Measurements from ENCODE around the gene MPEG1. TPM values are rescaled to one million over a fixed set of nuclear protein-coding genes. Genes with fewer than 3 reads are reported as not detected.

Gene MPEG1
- total RNA-seq = 71.5 TPM
- long read RNA-seq, full-length matches to known transcripts = 17 of 18 reads
- long read RNA-seq, partial matches to known transcripts = 0 of 18 reads
- long read RNA-seq, other reads (novel, unspliced or antisense) = 1 of 18 reads

- DNase-seq (ENCODE audit: low spot score) = no peak
Observed at GRCh38 chr11:59212744-59213631, at the start of gene MPEG1. Gene MPEG1 (minus strand): TSS chr11:59212927. CDS start chr11:59212865, 62 bp downstream.

- no peak for DNase-seq (ENCODE audit: low spot score)
Observed at GRCh38 chr11:59262177-59262818, 49.6 kb upstream of the MPEG1 start.

- DNase-seq (ENCODE audit: low spot score) = no peak
Observed at GRCh38 chr11:59261150-59261549, 48.4 kb upstream of the MPEG1 start.

DNA sequence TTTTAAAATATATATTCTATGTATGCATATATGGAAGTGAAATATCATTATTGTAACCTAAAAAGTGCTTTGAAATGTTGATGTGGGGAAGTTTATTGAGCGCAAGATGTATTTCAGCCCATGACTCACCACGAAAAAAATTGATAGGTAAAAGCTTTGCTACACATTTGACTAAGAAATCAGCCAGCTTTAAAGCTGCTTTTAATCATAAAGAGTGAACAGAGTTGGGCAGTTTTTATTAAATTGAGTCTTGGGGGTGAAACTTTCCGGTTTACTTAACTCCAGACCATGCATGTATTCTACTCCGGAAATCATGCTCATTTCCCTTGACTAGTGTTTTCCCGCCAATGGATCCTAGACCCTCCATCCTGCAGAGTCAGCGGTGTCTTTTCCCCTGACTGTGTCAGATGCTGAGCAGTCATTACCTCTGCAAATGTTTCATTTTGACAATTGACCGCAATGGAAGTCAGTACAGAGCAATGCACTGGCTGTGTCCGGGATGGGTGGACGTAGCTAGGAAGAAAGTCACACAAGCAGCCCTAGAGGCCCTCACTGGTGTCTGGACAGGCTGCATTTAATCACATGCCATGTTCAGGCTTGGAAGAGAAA, 47.2 kb upstream of the MPEG1 start:
- no peak for DNase-seq (ENCODE audit: low spot score)

GRCh38 chr11:59259047-59259446, 46.3 kb upstream of the MPEG1 start:
- DNase-seq (ENCODE audit: low spot score) = no peak

- DNase-seq (ENCODE audit: low spot score) = no peak
Observed at GRCh38 chr11:59255281-59255680, 42.6 kb upstream of the MPEG1 start.

- DNase-seq (ENCODE audit: low spot score) = no peak
Observed at GRCh38 chr11:59254286-59254685, 41.6 kb upstream of the MPEG1 start.

DNA sequence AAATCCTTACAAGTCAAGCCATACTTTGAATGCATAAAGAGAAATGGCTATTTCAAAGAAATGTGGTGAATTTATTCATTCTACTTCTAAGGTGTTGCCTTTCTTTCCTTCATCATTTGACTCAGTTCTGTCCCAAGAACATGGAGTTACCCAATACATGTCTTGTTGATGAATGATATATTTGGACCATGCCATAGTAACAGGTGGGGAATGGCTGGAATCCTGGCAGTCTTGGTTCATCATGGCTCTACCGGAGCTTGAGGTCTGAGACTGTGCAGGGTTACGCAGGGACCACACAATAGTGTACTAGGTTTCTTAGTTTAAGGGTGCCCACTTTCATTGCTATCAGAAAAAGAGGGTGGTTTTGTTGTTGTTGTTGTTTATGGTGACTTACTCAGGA, 40.3 kb upstream of the MPEG1 start:
- DNase-seq (ENCODE audit: low spot score) = no peak

GRCh38 chr11:59249535-59249934, 36.8 kb upstream of the MPEG1 start:
- no peak for DNase-seq (ENCODE audit: low spot score)

GRCh38 chr11:59247531-59248227, 35.0 kb upstream of the MPEG1 start:
- no peak for DNase-seq (ENCODE audit: low spot score)

DNA sequence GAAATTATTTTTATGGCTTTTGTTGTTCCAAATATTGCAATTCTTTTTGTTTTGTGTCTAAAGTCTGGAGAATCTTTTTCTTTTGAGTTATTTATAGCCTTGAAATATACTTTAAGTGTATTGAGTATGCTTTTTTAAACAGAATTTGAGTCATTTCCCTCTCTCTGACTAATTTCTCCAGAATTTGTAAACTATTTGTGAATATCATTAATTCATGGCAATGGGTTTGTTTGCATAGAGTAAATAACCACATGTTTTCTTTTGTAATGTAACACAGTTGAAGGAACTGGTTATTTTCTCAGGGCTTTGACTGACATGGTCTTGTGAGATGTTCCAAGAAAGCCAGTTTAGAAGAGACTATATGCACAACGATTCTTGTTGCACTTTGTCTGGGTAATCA, 30.9 kb upstream of the MPEG1 start:
- no peak for DNase-seq (ENCODE audit: low spot score)

DNA sequence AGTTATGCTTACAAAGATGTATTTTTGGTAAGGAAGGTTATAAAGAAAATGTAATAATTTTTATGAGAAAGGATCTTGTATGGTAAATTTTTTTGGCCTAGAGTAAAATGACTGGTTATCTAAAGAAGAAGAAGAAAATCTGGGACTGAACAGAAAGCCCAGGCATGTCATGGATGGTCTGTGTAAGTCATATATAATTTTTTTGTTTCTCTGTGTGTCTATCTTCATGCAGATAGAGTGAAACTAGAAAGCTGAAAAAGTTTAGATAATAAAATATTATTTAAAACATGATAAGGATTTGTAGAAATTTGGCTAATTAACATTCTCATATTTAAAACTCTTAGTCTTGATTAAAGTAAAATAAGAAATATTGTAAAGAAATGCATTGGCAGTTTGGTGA, 27.6 kb upstream of the MPEG1 start:
- DNase-seq (ENCODE audit: low spot score) = no peak

DNA sequence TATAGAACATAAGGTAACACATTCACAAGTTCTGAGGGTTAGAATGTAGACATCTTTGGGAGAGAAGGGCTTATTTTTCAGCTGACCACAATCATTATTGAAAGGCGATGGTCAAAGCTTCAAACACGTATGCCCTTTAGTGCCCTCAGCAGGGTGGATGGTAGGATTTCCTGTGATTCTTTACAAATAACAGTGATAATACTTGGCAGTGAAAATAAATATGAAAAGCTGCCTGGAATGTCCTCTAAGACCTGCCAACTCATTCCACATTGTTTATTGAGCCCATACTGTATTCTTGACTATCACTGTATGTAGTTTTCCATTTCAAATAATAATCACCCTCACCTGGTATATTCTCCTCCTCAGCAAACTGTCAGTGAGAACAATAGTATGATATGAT, 13.7 kb upstream of the MPEG1 start:
- DNase-seq (ENCODE audit: low spot score) = no peak

GRCh38 chr11:59225017-59225416, 12.3 kb upstream of the MPEG1 start:
- DNase-seq (ENCODE audit: low spot score) = no peak

GRCh38 chr11:59224351-59224928, 11.7 kb upstream of the MPEG1 start:
- DNase-seq (ENCODE audit: low spot score) = no peak

DNA sequence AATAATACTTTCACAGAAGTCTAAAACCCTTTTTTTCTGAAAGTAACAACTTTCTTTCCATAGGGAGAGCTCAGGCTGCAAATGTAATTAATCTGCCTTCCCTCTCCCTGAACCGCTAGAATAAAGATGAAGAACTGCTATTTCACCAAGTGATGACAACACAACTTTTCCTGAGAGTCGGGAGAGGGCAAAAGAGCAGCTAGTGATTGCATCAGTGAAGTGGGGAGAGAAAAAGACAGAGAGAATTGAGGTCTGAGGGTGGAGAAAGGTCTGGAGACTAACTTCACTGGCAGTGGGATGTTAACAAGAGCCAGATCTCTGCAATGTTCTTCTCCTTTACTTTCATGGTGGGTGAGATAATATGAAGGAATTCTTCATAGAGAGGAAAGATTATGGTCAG, 10.9 kb upstream of the MPEG1 start:
- DNase-seq (ENCODE audit: low spot score) = no peak

DNA sequence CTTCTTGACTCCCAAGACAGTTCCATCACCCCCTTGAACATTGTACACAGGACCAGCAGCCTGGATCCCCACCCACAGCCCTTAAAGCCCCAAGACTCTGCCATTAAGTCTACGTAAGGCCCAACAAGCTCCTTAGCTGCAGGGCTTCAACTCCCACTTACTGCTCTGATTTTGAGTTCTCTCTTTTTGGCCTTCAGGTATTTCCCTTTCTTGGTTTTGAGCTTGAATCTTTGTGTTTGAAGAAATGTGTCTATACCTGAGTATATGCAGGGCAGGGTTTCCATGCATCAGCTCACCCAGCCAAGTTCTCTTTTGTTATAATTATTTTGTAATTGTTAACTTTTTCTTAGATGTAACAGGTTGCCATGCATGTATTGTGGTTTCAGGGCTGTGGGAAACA, 10.4 kb upstream of the MPEG1 start:
- DNase-seq (ENCODE audit: low spot score) = no peak

DNA sequence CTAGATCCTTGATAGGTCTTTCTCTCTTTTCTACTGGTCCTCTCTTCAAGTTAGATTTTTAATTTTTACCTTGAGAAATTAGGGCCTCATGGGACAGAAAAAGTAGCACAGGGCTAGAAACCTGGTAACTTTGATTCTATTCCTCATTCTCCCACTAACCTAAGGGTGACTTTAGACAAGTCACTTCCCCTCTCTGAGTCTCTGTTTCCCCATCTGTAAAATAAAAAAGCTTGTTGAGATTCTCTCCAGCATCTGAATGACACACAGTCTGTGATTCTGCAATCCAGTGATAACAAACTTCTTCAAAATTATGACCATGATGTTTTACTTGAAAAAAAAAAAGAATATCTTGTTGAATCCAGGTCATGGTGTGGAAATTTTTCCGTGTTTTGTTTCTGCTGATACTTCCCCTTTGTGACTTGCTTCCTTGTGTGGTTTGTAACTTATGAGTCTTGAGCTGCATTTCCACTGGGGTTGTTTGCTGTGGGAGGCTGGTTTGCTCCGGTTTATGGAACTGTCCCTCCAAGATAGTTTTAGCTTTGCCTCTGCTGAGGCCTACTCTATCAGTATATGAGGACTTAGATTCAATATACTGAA, 9.8 kb upstream of the MPEG1 start:
- DNase-seq (ENCODE audit: low spot score) = no peak

DNA sequence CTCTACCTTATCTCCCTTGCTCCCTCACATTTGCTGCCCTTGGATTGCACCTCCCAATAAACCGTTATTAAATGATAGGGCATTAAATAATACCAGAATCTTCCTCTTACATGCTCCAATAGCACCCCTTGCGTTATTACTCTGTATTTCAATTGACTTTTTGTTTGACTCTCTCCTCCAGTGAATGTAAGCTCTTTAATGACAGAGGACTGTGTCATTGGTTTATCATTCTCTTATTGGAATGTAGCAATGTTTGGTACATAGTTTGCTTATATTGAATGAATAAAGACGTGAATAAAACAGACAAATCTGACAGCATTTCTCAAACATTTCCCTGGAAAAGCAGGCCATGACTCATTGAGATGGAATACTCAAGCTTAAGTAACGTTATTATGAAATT, 8.7 kb upstream of the MPEG1 start:
- no peak for DNase-seq (ENCODE audit: low spot score)

- no peak for DNase-seq (ENCODE audit: low spot score)
Observed at GRCh38 chr11:59219836-59220235, 7.1 kb upstream of the MPEG1 start.

GRCh38 chr11:59218893-59219292, 6.2 kb upstream of the MPEG1 start:
- no peak for DNase-seq (ENCODE audit: low spot score)

All from mesenteric fat pad (tissue), 1 donor.